ENCODE measurements around the gene PODXL.

DNA sequence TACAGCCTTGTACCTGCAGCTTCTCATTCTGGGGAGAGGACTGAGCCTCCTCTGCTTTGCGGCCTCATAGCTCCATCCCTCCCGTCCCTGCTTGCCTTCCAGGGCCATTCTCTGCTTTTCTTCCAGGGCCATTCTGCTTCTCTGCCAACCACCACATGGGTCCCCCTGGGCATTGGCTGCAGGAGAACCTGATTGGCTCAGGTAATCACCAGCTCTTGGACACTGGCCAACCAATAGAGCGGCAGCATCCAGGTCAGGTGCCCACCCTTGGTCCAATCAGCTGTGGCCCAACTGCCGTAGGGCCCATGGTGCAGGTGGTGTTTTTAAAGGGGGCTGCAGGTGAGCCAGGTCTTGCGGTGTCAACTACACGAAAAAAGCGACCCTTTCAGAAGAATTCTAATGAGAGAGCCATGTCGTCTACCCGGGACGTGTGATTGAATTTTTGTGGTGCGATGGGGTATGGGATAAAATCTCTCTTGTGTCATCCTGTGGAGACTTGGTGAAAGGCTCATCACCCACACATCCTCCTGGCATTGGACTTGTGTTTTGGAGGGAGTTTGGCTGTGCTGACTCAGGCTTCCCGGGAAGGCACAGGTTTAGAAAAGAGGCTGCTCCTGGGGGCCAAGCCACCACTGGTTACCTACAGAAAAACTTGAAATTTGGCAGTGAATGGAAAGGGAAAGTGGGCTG lies 46.0 kb upstream of the PODXL start:
- TF ChIP-seq EZH2 (IDR thresholded peaks at IDR 0.05; ENCODE audit: borderline replicate concordance, low read length) (no peak), CTCF (conservative IDR thresholded peaks at IDR 0.05 in 1 of 2, IDR thresholded peaks at IDR 0.05 in 1 of 2; ENCODE audit: extremely low read depth in 1 of 2, insufficient read depth in 1 of 2, low read depth in 1 of 2, low read length in 2 of 2) (no peak)

All from mammary epithelial cell (primary cell).